ENCODE data around the gene PIGR.

Gene PIGR

GRCh38 chr1:206946261-206946660 lies at the start of gene PIGR:
PIGR (minus strand) TSS chr1:206946466; CDS start chr1:206940531, 5,935 bp downstream.
- Mint-ChIP-seq H3K9me3 (peaks cover 4% of the 10 kb centered on the region), H3K4me3 (no peak within 1 kb of the TSS), H3K4me1 (ENCODE audit: low read depth) (no peaks in the 10 kb centered on the region), H3K27ac (no peak within 1 kb of the TSS), H3K36me3 (ENCODE audit: low read depth) (no peaks in the 10 kb centered on the region), H3K27me3 (ENCODE audit: low read depth) (peaks cover 34% of the 10 kb centered on the region)
- no peak for DNase-seq (ENCODE audit: low spot score)

GRCh38 chr1:206992790-206993189 lies 46.5 kb upstream of the PIGR start:
- H3K9me3 Mint-ChIP-seq, result no peaks in the 10 kb centered on the region
- no peak for DNase-seq (ENCODE audit: low spot score)
- no peak overlapping the region for H3K27ac Mint-ChIP-seq
- no peaks in the 10 kb centered on the region for H3K36me3 Mint-ChIP-seq (ENCODE audit: low read depth)
- peaks cover 4% of the 10 kb centered on the region for H3K4me1 Mint-ChIP-seq (ENCODE audit: low read depth)
- no peak overlapping the region for H3K4me3 Mint-ChIP-seq
- peaks cover 66% of the 10 kb centered on the region for H3K27me3 Mint-ChIP-seq (ENCODE audit: low read depth)

GRCh38 chr1:206987873-206988272 lies 41.6 kb upstream of the PIGR start:
- Mint-ChIP-seq H3K4me3 (no peak overlapping the region), H3K27me3 (ENCODE audit: low read depth) (peaks cover 64% of the 10 kb centered on the region), H3K9me3 (no peaks in the 10 kb centered on the region), H3K27ac (no peak overlapping the region), H3K36me3 (ENCODE audit: low read depth) (no peaks in the 10 kb centered on the region), H3K4me1 (ENCODE audit: low read depth) (peaks cover 7% of the 10 kb centered on the region)
- no peak for DNase-seq (ENCODE audit: low spot score)

GRCh38 chr1:206986885-206987284 lies 40.6 kb upstream of the PIGR start:
- no peaks in the 10 kb centered on the region for H3K36me3 Mint-ChIP-seq (ENCODE audit: low read depth)
- H3K27ac Mint-ChIP-seq, result no peak overlapping the region
- no peak overlapping the region for H3K4me3 Mint-ChIP-seq
- no peaks in the 10 kb centered on the region for H3K9me3 Mint-ChIP-seq
- DNase-seq (ENCODE audit: low spot score), result no peak
- peaks cover 60% of the 10 kb centered on the region for H3K27me3 Mint-ChIP-seq (ENCODE audit: low read depth)
- peaks cover 7% of the 10 kb centered on the region for H3K4me1 Mint-ChIP-seq (ENCODE audit: low read depth)

GRCh38 chr1:206986402-206986801 lies 40.1 kb upstream of the PIGR start:
- H3K9me3 Mint-ChIP-seq, result no peaks in the 10 kb centered on the region
- no peak for DNase-seq (ENCODE audit: low spot score)
- H3K4me3 Mint-ChIP-seq, result no peak overlapping the region
- H3K27ac Mint-ChIP-seq, result no peak overlapping the region
- H3K27me3 Mint-ChIP-seq (ENCODE audit: low read depth), result peaks cover 57% of the 10 kb centered on the region
- H3K4me1 Mint-ChIP-seq (ENCODE audit: low read depth), result peaks cover 7% of the 10 kb centered on the region
- H3K36me3 Mint-ChIP-seq (ENCODE audit: low read depth), result no peaks in the 10 kb centered on the region

- Mint-ChIP-seq H3K27me3 (ENCODE audit: low read depth) (peaks cover 59% of the 10 kb centered on the region), H3K4me3 (no peak overlapping the region), H3K36me3 (ENCODE audit: low read depth) (no peaks in the 10 kb centered on the region), H3K9me3 (no peaks in the 10 kb centered on the region), H3K27ac (no peak overlapping the region), H3K4me1 (ENCODE audit: low read depth) (peaks cover 7% of the 10 kb centered on the region)
- no peak for DNase-seq (ENCODE audit: low spot score)
These were observed 39.0 kb upstream of the PIGR start for GRCh38 chr1:206985162-206985749.

GRCh38 chr1:206982216-206982615 lies 36.0 kb upstream of the PIGR start:
- Mint-ChIP-seq H3K36me3 (ENCODE audit: low read depth) (no peaks in the 10 kb centered on the region), H3K9me3 (no peaks in the 10 kb centered on the region)

GRCh38 chr1:206979379-206980043 lies 33.2 kb upstream of the PIGR start:
- Mint-ChIP-seq H3K27ac (no peak overlapping the region), H3K36me3 (ENCODE audit: low read depth) (no peaks in the 10 kb centered on the region), H3K9me3 (no peaks in the 10 kb centered on the region), H3K27me3 (ENCODE audit: low read depth) (peaks cover 34% of the 10 kb centered on the region), H3K4me1 (ENCODE audit: low read depth) (no peaks in the 10 kb centered on the region), H3K4me3 (no peak overlapping the region)
- DNase-seq (ENCODE audit: low spot score), result no peak

More at GRCh38 chr1:206982216-206982615, 36.0 kb upstream of the PIGR start:
- Mint-ChIP-seq H3K4me3 (no peak overlapping the region), H3K27ac (no peak overlapping the region), H3K27me3 (ENCODE audit: low read depth) (peaks cover 48% of the 10 kb centered on the region), H3K4me1 (ENCODE audit: low read depth) (no peaks in the 10 kb centered on the region)
- DNase-seq (ENCODE audit: low spot score), result peak; percentile 31

- H3K36me3 Mint-ChIP-seq (ENCODE audit: low read depth), result no peaks in the 10 kb centered on the region
- no peak overlapping the region for H3K4me3 Mint-ChIP-seq
- no peak overlapping the region for H3K27ac Mint-ChIP-seq
- H3K27me3 Mint-ChIP-seq (ENCODE audit: low read depth), result peaks cover 30% of the 10 kb centered on the region
- H3K4me1 Mint-ChIP-seq (ENCODE audit: low read depth), result no peaks in the 10 kb centered on the region
- H3K9me3 Mint-ChIP-seq, result no peaks in the 10 kb centered on the region
- DNase-seq (ENCODE audit: low spot score), result no peak
These were observed 32.0 kb upstream of the PIGR start for GRCh38 chr1:206978259-206978658.

GRCh38 chr1:206975306-206975705 lies 29.0 kb upstream of the PIGR start:
- H3K4me1 Mint-ChIP-seq (ENCODE audit: low read depth), result no peaks in the 10 kb centered on the region
- no peak overlapping the region for H3K4me3 Mint-ChIP-seq
- H3K36me3 Mint-ChIP-seq (ENCODE audit: low read depth), result no peaks in the 10 kb centered on the region
- DNase-seq (ENCODE audit: low spot score), result no peak
- no peak overlapping the region for H3K27ac Mint-ChIP-seq
- H3K9me3 Mint-ChIP-seq, result no peaks in the 10 kb centered on the region
- peaks cover 35% of the 10 kb centered on the region for H3K27me3 Mint-ChIP-seq (ENCODE audit: low read depth)

GRCh38 chr1:206974140-206974539 lies 27.9 kb upstream of the PIGR start:
- Mint-ChIP-seq H3K4me1 (ENCODE audit: low read depth) (no peaks in the 10 kb centered on the region), H3K9me3 (no peaks in the 10 kb centered on the region), H3K4me3 (no peak overlapping the region), H3K36me3 (ENCODE audit: low read depth) (no peaks in the 10 kb centered on the region), H3K27me3 (ENCODE audit: low read depth) (peaks cover 40% of the 10 kb centered on the region), H3K27ac (no peak overlapping the region)
- DNase-seq (ENCODE audit: low spot score), result no peak

- H3K27me3 Mint-ChIP-seq (ENCODE audit: low read depth), result peaks cover 45% of the 10 kb centered on the region
- H3K4me1 Mint-ChIP-seq (ENCODE audit: low read depth), result peaks cover 10% of the 10 kb centered on the region
- no peaks in the 10 kb centered on the region for H3K9me3 Mint-ChIP-seq
- H3K4me3 Mint-ChIP-seq, result no peak overlapping the region
- no peak overlapping the region for H3K27ac Mint-ChIP-seq
- DNase-seq (ENCODE audit: low spot score), result no peak
- H3K36me3 Mint-ChIP-seq (ENCODE audit: low read depth), result no peaks in the 10 kb centered on the region
These were observed 26.5 kb upstream of the PIGR start for GRCh38 chr1:206972728-206973127.

GRCh38 chr1:206971029-206971655 lies 24.9 kb upstream of the PIGR start:
- H3K36me3 Mint-ChIP-seq (ENCODE audit: low read depth), result no peaks in the 10 kb centered on the region
- peaks cover 45% of the 10 kb centered on the region for H3K27me3 Mint-ChIP-seq (ENCODE audit: low read depth)
- H3K4me1 Mint-ChIP-seq (ENCODE audit: low read depth), result peaks cover 23% of the 10 kb centered on the region
- H3K4me3 Mint-ChIP-seq, result no peak overlapping the region
- no peak overlapping the region for H3K27ac Mint-ChIP-seq
- H3K9me3 Mint-ChIP-seq, result no peaks in the 10 kb centered on the region
- DNase-seq (ENCODE audit: low spot score), result no peak

GRCh38 chr1:206970446-206970845 lies 24.2 kb upstream of the PIGR start, which contains the start of gene FCAMR:
FCAMR (minus strand) TSS chr1:206970460; CDS start chr1:206970125, 335 bp downstream.
- Mint-ChIP-seq H3K4me1 (ENCODE audit: low read depth) (peaks cover 25% of the 10 kb centered on the region), H3K27ac (no peak within 1 kb of the TSS), H3K36me3 (ENCODE audit: low read depth) (no peaks in the 10 kb centered on the region)

More at GRCh38 chr1:206970446-206970845, 24.2 kb upstream of the PIGR start, which contains the start of gene FCAMR:
- Mint-ChIP-seq H3K9me3 (no peaks in the 10 kb centered on the region), H3K4me3 (no peak within 1 kb of the TSS), H3K27me3 (ENCODE audit: low read depth) (peaks cover 45% of the 10 kb centered on the region)
- no peak for DNase-seq (ENCODE audit: low spot score)
